ENCODE data around the gene CYB5R3.

DNA sequence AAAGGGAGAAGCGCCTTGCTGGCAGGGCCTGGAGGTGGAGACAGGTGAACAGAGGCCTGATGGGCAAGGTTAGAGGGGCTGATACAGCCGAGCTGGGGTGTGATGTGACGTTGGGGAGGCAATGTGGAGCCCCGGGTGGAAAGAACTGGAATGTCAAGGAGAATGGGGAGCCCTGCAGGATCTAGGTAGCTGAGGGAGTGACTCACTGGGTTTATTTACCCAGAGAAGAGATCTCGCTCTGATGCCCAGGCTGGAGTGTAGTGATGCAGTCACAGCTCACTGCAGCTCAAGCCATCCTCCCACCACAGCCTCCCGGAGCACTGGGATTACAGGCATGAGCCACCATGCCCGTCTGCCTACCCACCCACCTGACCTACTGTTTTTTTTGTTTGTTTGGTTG, 1.9 kb upstream of the CYB5R3 start:
- TF ChIP-seq CTCF (IDR thresholded peaks at IDR 0.05; ENCODE audit: insufficient read depth, low read length): no peak
- no peak for TF ChIP-seq POLR2AphosphoS5 (IDR thresholded peaks at IDR 0.05; ENCODE audit: low read depth)
- TF ChIP-seq, protein P1, sequence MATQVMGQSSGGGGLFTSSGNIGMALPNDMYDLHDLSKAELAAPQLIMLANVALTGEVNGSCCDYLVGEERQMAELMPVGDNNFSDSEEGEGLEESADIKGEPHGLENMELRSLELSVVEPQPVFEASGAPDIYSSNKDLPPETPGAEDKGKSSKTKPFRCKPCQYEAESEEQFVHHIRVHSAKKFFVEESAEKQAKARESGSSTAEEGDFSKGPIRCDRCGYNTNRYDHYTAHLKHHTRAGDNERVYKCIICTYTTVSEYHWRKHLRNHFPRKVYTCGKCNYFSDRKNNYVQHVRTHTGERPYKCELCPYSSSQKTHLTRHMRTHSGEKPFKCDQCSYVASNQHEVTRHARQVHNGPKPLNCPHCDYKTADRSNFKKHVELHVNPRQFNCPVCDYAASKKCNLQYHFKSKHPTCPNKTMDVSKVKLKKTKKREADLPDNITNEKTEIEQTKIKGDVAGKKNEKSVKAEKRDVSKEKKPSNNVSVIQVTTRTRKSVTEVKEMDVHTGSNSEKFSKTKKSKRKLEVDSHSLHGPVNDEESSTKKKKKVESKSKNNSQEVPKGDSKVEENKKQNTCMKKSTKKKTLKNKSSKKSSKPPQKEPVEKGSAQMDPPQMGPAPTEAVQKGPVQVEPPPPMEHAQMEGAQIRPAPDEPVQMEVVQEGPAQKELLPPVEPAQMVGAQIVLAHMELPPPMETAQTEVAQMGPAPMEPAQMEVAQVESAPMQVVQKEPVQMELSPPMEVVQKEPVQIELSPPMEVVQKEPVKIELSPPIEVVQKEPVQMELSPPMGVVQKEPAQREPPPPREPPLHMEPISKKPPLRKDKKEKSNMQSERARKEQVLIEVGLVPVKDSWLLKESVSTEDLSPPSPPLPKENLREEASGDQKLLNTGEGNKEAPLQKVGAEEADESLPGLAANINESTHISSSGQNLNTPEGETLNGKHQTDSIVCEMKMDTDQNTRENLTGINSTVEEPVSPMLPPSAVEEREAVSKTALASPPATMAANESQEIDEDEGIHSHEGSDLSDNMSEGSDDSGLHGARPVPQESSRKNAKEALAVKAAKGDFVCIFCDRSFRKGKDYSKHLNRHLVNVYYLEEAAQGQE (IDR thresholded peaks at IDR 0.05; ENCODE audit: insufficient replicate concordance, low read depth): no peak
